ENCODE measurements around the gene PPP1R13L.

DNA sequence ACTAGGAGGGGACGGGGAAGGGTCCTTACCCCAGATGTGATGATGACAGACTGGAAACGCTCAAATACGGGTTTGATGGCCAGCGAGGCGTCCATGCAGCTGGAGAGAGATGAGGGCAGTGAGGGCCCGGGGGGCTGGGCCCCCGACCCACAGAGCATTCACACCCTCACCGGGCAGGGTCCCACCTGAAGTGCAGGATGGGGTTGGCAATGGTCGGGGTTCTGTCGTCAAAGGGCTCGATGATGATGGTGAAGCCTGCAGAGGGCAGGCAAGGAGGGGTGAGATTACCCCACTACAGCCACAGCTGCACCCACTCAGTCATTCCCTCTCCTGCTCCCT is 47.5 kb downstream of the PPP1R13L start:
- TF ChIP-seq, protein P1, sequence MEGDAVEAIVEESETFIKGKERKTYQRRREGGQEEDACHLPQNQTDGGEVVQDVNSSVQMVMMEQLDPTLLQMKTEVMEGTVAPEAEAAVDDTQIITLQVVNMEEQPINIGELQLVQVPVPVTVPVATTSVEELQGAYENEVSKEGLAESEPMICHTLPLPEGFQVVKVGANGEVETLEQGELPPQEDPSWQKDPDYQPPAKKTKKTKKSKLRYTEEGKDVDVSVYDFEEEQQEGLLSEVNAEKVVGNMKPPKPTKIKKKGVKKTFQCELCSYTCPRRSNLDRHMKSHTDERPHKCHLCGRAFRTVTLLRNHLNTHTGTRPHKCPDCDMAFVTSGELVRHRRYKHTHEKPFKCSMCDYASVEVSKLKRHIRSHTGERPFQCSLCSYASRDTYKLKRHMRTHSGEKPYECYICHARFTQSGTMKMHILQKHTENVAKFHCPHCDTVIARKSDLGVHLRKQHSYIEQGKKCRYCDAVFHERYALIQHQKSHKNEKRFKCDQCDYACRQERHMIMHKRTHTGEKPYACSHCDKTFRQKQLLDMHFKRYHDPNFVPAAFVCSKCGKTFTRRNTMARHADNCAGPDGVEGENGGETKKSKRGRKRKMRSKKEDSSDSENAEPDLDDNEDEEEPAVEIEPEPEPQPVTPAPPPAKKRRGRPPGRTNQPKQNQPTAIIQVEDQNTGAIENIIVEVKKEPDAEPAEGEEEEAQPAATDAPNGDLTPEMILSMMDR (IDR thresholded peaks at IDR 0.05) = no peak
- no peak for TF ChIP-seq POLR2A (IDR thresholded peaks at IDR 0.05)
